Measurements from ENCODE around the gene ACAT2.

DNA sequence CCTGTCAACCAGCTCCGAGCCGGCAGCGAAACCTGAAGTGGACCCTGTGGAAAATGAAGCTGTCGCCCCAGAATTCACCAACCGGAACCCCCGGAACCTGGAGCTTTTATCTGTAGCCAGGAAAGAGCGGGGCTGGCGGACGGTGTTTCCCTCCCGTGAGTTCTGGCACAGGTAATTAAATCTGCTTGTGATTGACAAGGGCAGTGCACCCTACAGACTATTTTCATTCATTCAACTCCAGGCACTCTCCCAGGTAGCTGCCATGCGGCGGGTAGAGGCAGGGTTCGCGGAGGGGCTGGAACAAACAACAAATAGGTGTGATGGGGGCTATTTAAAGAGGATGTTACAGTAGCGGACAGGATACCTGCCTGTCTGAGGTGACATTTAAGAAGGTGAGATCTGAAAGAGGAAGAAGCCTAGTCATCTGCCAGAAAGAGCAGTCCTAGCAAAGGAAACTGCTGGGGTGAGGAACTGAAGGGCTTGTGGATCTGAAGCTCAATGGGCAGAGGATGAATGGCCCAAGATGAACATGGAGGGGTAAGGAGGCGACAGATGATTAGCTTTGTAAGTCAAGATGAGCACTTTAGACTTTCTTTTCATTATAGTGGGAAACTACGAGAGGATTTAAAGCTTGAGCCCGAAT lies 29.2 kb downstream of the ACAT2 start:
- TF ChIP-seq, protein P1, sequence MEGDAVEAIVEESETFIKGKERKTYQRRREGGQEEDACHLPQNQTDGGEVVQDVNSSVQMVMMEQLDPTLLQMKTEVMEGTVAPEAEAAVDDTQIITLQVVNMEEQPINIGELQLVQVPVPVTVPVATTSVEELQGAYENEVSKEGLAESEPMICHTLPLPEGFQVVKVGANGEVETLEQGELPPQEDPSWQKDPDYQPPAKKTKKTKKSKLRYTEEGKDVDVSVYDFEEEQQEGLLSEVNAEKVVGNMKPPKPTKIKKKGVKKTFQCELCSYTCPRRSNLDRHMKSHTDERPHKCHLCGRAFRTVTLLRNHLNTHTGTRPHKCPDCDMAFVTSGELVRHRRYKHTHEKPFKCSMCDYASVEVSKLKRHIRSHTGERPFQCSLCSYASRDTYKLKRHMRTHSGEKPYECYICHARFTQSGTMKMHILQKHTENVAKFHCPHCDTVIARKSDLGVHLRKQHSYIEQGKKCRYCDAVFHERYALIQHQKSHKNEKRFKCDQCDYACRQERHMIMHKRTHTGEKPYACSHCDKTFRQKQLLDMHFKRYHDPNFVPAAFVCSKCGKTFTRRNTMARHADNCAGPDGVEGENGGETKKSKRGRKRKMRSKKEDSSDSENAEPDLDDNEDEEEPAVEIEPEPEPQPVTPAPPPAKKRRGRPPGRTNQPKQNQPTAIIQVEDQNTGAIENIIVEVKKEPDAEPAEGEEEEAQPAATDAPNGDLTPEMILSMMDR (IDR thresholded peaks at IDR 0.05) = no peak
- no peak for TF ChIP-seq POLR2A (IDR thresholded peaks at IDR 0.05)

Data from body of pancreas (tissue), 4 donors.